CD4-positive, alpha-beta T cell treated with Interferon alpha-2 for 1 hour (primary cell): ENCODE results near the gene ANXA8.
"Not testable (repeated sequence)": the region's sequence is repeated elsewhere in the genome, so short reads cannot be mapped to it uniquely, and the experiment has no call there.

Experiments used
- DNase-seq, 2 donors: peaks; one replicate each; pipeline ENCODE4 v3.0.0-alpha.2; 2020 to 2022

ANXA8 gene

GRCh38 chr10:47483923-47484322 is at the start of gene ANXA8:
Gene ANXA8, minus strand, starts transcription at chr10:47484115. Its CDS starts 182 bp downstream, at chr10:47483933.
- DNase-seq: not testable (repeated sequence)

GRCh38 chr10:47523475-47523874 is 39.6 kb upstream of the ANXA8 start, which contains the start of gene AGAP9:
Gene AGAP9, minus strand, starts transcription at chr10:47523638. Its CDS starts 112 bp downstream, at chr10:47523526.
- DNase-seq: not testable (repeated sequence)

- DNase-seq: not testable (repeated sequence)
Observed at GRCh38 chr10:47502313-47502712, 18.4 kb upstream of the ANXA8 start.

- DNase-seq: not testable (repeated sequence)
Observed at GRCh38 chr10:47494226-47494625, 10.3 kb upstream of the ANXA8 start.

GRCh38 chr10:47491600-47491999 is 7.7 kb upstream of the ANXA8 start, which contains the start of gene FAM25G:
Gene FAM25G, minus strand, starts transcription at chr10:47491700. Its CDS starts 26 bp downstream, at chr10:47491674.
- not testable (repeated sequence) for DNase-seq

GRCh38 chr10:47489630-47490029 is 5.7 kb upstream of the ANXA8 start:
- DNase-seq: not testable (repeated sequence)

- DNase-seq: not testable (repeated sequence)
Observed at GRCh38 chr10:47485943-47486342, 2.0 kb upstream of the ANXA8 start.

- DNase-seq: not testable (repeated sequence)
Observed at GRCh38 chr10:47484786-47485185, 871 bp upstream of the ANXA8 start.

GRCh38 chr10:47482367-47482766 is 1.5 kb downstream of the ANXA8 start:
- not testable (repeated sequence) for DNase-seq

GRCh38 chr10:47481768-47482181 is 2.1 kb downstream of the ANXA8 start:
- DNase-seq: not testable (repeated sequence)

- not testable (repeated sequence) for DNase-seq
Observed at GRCh38 chr10:47481182-47481766, 2.6 kb downstream of the ANXA8 start.

GRCh38 chr10:47480133-47480532 is 3.8 kb downstream of the ANXA8 start:
- not testable (repeated sequence) for DNase-seq

GRCh38 chr10:47478114-47478513 is 5.8 kb downstream of the ANXA8 start:
- DNase-seq: not testable (repeated sequence)

- DNase-seq: not testable (repeated sequence)
Observed at GRCh38 chr10:47477078-47477477, 6.8 kb downstream of the ANXA8 start.

- DNase-seq: not testable (repeated sequence)
Observed at GRCh38 chr10:47475101-47475500, 8.8 kb downstream of the ANXA8 start.

- not testable (repeated sequence) for DNase-seq
Observed at GRCh38 chr10:47473516-47473915, 10.4 kb downstream of the ANXA8 start.

GRCh38 chr10:47472647-47473046 is 11.3 kb downstream of the ANXA8 start:
- DNase-seq: not testable (repeated sequence)

- DNase-seq: not testable (repeated sequence)
Observed at GRCh38 chr10:47472072-47472471, 11.8 kb downstream of the ANXA8 start.

- DNase-seq: not testable (repeated sequence)
Observed at GRCh38 chr10:47468731-47469528, 15.0 kb downstream of the ANXA8 start.

GRCh38 chr10:47467957-47468356 is 16.0 kb downstream of the ANXA8 start:
- DNase-seq: not testable (repeated sequence)

GRCh38 chr10:47467458-47467857 is 16.5 kb downstream of the ANXA8 start:
- DNase-seq: not testable (repeated sequence)

GRCh38 chr10:47465216-47465917 is 18.5 kb downstream of the ANXA8 start:
- not testable (repeated sequence) for DNase-seq
